GM12878 (cell line): Measurements from ENCODE around the gene UBL4A. TPM values are rescaled to one million over a fixed set of nuclear protein-coding genes. Genes with fewer than 3 reads are reported as not detected.

Experiments used
- ATAC-seq: fragments of 200-7000 bp; cut with Tn5 transposase; 3 replicates; pipeline ENCODE4 v1.9.1; 2020; ENCODE audit warnings: mild to moderate bottlenecking, moderate library complexity
- BruUV-seq: library from RNA; stranded (reverse); fragments of 400-500 nt; replicated peaks from 2 replicates; lab custom pipeline; 2021; lab: Mats Ljungman, UMichigan
- CTCF ChIA-PET: fragments of 300-600 bp; sonication (Branson Sonifier 250); formaldehyde crosslinking; extraction: SDS; loops from one replicate; lab custom pipeline; 2021; ENCODE audit warnings: inconsistent platforms; lab: Yijun Ruan, JAX
- POLR2A ChIA-PET: fragments of 350-600 bp; formaldehyde crosslinking; extraction: SDS; loops from one replicate; lab custom pipeline; 2021; ENCODE audit warnings: inconsistent platforms; lab: Charles Lee
- RAD21 ChIA-PET: fragments of 300-600 bp; sonication (Branson Sonifier 250); formaldehyde crosslinking; loops from one replicate; lab custom pipeline; 2023; ENCODE audit warnings: antibody characterized with exemption; ENCODE audit not compliant: unreplicated experiment; lab: Charles Lee
- SMC1A ChIA-PET: fragments of 300-600 bp; sonication (Branson Sonifier 250); formaldehyde crosslinking; loops from one replicate; lab custom pipeline; 2023; ENCODE audit not compliant: unreplicated experiment, uncharacterized antibody; lab: Charles Lee
- DNase-seq: peaks from one replicate; pipeline ENCODE4 v3.0.0-alpha.2; 2011; ENCODE audit warnings: low read depth, low spot score
- FAIRE-seq: peaks from 3 replicates; lab custom pipeline; 2011; peaks lifted over from hg19 to GRCh38; lab: Jason Lieb, UNC
- H2AFZ ChIP-seq: 2 replicates; pipeline ENCODE4 v1.6.0; 2011; ENCODE audit warnings: low read depth, low read length, control low read depth; ENCODE audit not compliant: control insufficient read depth
- H3K27ac ChIP-seq: 2 replicates; pipeline ENCODE4 v1.5.1; 2011; ENCODE audit warnings: control low read depth; ENCODE audit not compliant: control insufficient read depth, insufficient read depth
- H3K27me3 ChIP-seq, 2 experiments: replicated peaks in 1 of 2; 2 replicates each; pipeline versions ENCODE4 v1.6.0 to v1.6.1; 2011; ENCODE audit warnings: low read length in 1 of 2; ENCODE audit not compliant: control insufficient read depth in 2 of 2, insufficient read depth in 2 of 2
- H3K36me3 ChIP-seq, 2 experiments: 2 replicates each; pipeline ENCODE4 v1.5.1; 2011; ENCODE audit warnings: low read length in 1 of 2; ENCODE audit not compliant: control insufficient read depth in 2 of 2, insufficient read depth in 2 of 2
- H3K4me1 ChIP-seq: 2 replicates; pipeline ENCODE4 v1.6.1; 2011; ENCODE audit warnings: mild to moderate bottlenecking, low read length, moderate library complexity, mixed read lengths; ENCODE audit not compliant: control insufficient read depth, insufficient read depth
- H3K4me2 ChIP-seq: 2 replicates; pipeline ENCODE4 v1.6.0; 2011; ENCODE audit warnings: control low read depth; ENCODE audit not compliant: control insufficient read depth, insufficient read depth
- H3K4me3 ChIP-seq: fragments of 200-600 bp; sonication (generic); 2 replicates; pipeline ENCODE4 v1.5.1; 2016
- H3K79me2 ChIP-seq: 2 replicates; pipeline ENCODE4 v1.6.0; 2011; ENCODE audit warnings: low read length; ENCODE audit not compliant: control insufficient read depth, insufficient read depth
- H3K9ac ChIP-seq: 2 replicates; pipeline ENCODE4 v1.8.0; 2011; ENCODE audit warnings: low read length, control low read depth, mixed read lengths; ENCODE audit not compliant: control insufficient read depth, insufficient read depth
- H3K9me3 ChIP-seq: replicated peaks from 3 replicates; pipeline ENCODE4 v1.5.1; 2011; ENCODE audit warnings: mild to moderate bottlenecking, low read length; ENCODE audit not compliant: control insufficient read depth, insufficient read depth
- H4K20me1 ChIP-seq: 2 replicates; pipeline ENCODE4 v1.6.0; 2011; ENCODE audit not compliant: control insufficient read depth, insufficient read depth
- BCL3 ChIP-seq: IDR thresholded peaks from 2 replicates; pipeline ENCODE4 v1.6.1; 2011; ENCODE audit warnings: borderline replicate concordance, low read depth, mild to moderate bottlenecking, moderate library complexity, low read length; ENCODE audit not compliant: insufficient read depth, poor library complexity, severe bottlenecking
- CBX5 ChIP-seq: sonication (generic); IDR thresholded peaks from 2 replicates; pipeline ENCODE4 v1.6.1; 2016; ENCODE audit warnings: low read depth, moderate library complexity, mild to moderate bottlenecking, inconsistent platforms
- CREB1 ChIP-seq: IDR thresholded peaks from 2 replicates; pipeline ENCODE4 v1.6.1; 2012; ENCODE audit warnings: low read depth, mild to moderate bottlenecking, inconsistent platforms
- ETV6 ChIP-seq, 2 experiments: fragments of 450-650 bp in 1 of 2; IDR thresholded peaks in 1 of 2; conservative IDR thresholded peaks in 1 of 2; 2 replicates each; pipeline ENCODE4 v1.6.1; 2014; ENCODE audit warnings: antibody characterized with exemption in 1 of 2, borderline replicate concordance in 1 of 2, low read depth in 1 of 2, mild to moderate bottlenecking in 1 of 2, moderate library complexity in 1 of 2
- JUND ChIP-seq: IDR thresholded peaks from 2 replicates; pipeline ENCODE4 v1.6.1; 2012; ENCODE audit warnings: low read depth, mild to moderate bottlenecking, low read length, improper control_type of control experiment, moderate library complexity
- MYC ChIP-seq: IDR thresholded peaks from 2 replicates; pipeline ENCODE4 v1.6.1; 2011; ENCODE audit warnings: mild to moderate bottlenecking, low read length, moderate library complexity, inconsistent platforms; ENCODE audit not compliant: insufficient read depth, insufficient replicate concordance, insufficient read length, severe bottlenecking
- RUNX3 ChIP-seq: IDR thresholded peaks from 2 replicates; pipeline ENCODE4 v1.6.1; 2012; ENCODE audit warnings: low read length, inconsistent platforms
- YBX1 ChIP-seq: fragments of 450-650 bp; IDR thresholded peaks from 2 replicates; pipeline ENCODE4 v1.6.1; 2016; ENCODE audit warnings: antibody characterized with exemption
- ZNF384 ChIP-seq: IDR thresholded peaks from 2 replicates; pipeline ENCODE4 v1.6.1; 2012; ENCODE audit warnings: low read depth, mild to moderate bottlenecking, low read length, improper control_type of control experiment, borderline replicate concordance
- WGBS: methylation state at CpG from one replicate; pipeline ENCODE4 v1.1.6; 2016; ENCODE audit warnings: low lambda C conversion rate; ENCODE audit not compliant: insufficient replicate concordance, insufficient coverage; ENCODE audit errors: missing lambda C conversion rate; 5-methylcytosine and 5-hydroxymethylcytosine counted together
- in situ Hi-C: fragments of 300-500 bp; cut with MboI; formaldehyde crosslinking; loops from 9 replicates; pipeline ENCODE4 v1.14.3; 2018; ENCODE audit warnings: mixed read lengths
- intact Hi-C: fragments of 100-400 bp; cut with micrococcal nuclease; formaldehyde crosslinking; loops from one replicate; pipeline ENCODE4 v1.14.2; 2022; ENCODE audit not compliant: unreplicated experiment
- polyA plus RNA-seq, 11 experiments: library from polyadenylated mRNA; depleted of rRNA in 4 of 11; unstranded in 6 of 11; stranded (reverse) in 5 of 11; fragments of >200 nt; fragmentation: Nextera tagmentation in 4 of 11; fragmentation: Illumina TruSeq in 1 of 11; extraction: Ambion mirVana in 4 of 11; extraction: Trizol in 1 of 11; gene quantifications; 1 replicate in 1 of 11; 2 replicates in 10 of 11; pipeline versions ENCODE4 v1.2.1 to v1.2.3, GENCODE V29; 2011 to 2016; ENCODE audit warnings: inconsistent platforms in 2 of 11, missing spikeins in 2 of 11, low read depth in 1 of 11
- total RNA-seq, 4 experiments: library from RNA; depleted of rRNA in 3 of 4; stranded (reverse); fragments of >200 nt in 3 of 4; fragmentation: Illumina TruSeq in 1 of 4; extraction: Trizol in 1 of 4; gene quantifications; 2 replicates each; pipeline versions ENCODE4 v1.2.1 to v1.2.3, GENCODE V29; 2013 to 2021

UBL4A gene
- total and polyA plus RNA-seq, 10 of the 15 experiments (the other 5 are each of a cell fraction or from before 2014, with no cell fraction given) = 4.2 to 49.9 (median 34.0) TPM

GRCh38 chrX:154519389-154519788 lies 33.0 kb upstream of the UBL4A start:
- RAD21 ChIA-PET = interaction anchor here (0.7 kb wide), 1 partner anchor 140 kb away, joined by 3 read pairs; the partner anchor contains the start of gene EMD

GRCh38 chrX:154517101-154517781 lies 30.8 kb upstream of the UBL4A start:
- BruUV-seq = no TSS peak
- H3K27ac ChIP-seq = no peak overlapping the region
- RAD21 ChIA-PET = no interaction called here
- no peak overlapping the region for H3K9ac ChIP-seq
- no peaks in the 10 kb centered on the region for H3K36me3 ChIP-seq
- SMC1A ChIA-PET = interaction anchor here (1.0 to 1.5 kb wide), 3 partner anchors 10 to 27 kb away, joined by 3 to 7 read pairs (median 4); partner anchors contain the start of gene SLC10A3
- TF ChIP-seq CREB1 = no peak
- no peak for TF ChIP-seq ETV6 (conservative IDR thresholded peaks at IDR 0.05 in 1 of 2, IDR thresholded peaks at IDR 0.05 in 1 of 2; ENCODE audit: borderline replicate concordance in 1 of 2, low read depth in 1 of 2)
- TF ChIP-seq BCL3 = no peak
- no peak for TF ChIP-seq RUNX3
- TF ChIP-seq MYC = no peak
- TF ChIP-seq JUND = no peak
- 83% methylated on average over 25 of the region's 25 CpGs for WGBS
- no peak for ATAC-seq
- DNase-seq = no peak
- CTCF ChIA-PET = interaction anchor here (2.1 kb wide), 1 partner anchor 10 kb away, joined by 8 read pairs; no protein-coding TSS in a partner anchor
- no peak overlapping the region for H3K4me2 ChIP-seq
- intact Hi-C loops = loop anchor here (5.0 kb wide), 1 partner anchor 40 kb away; the partner anchor contains the start of gene LAGE3
- FAIRE-seq = no peak
- in situ Hi-C loops = no loop called here
- no peak overlapping the region for H2AFZ ChIP-seq
- H4K20me1 ChIP-seq = no peaks in the 10 kb centered on the region
- H3K79me2 ChIP-seq = no peaks in the 10 kb centered on the region; the same call in none of the 2 replicates
- POLR2A ChIA-PET = interaction anchor here (0.9 to 1.1 kb wide), 2 partner anchors 10 to 120 kb away, joined by 4 read pairs; no protein-coding TSS in a partner anchor
- no peaks in the 10 kb centered on the region for H3K4me1 ChIP-seq
- H3K4me3 ChIP-seq = no peak overlapping the region
- H3K9me3 ChIP-seq = no peaks in the 10 kb centered on the region; the same call in 2 of the 3 replicates
- H3K27me3 ChIP-seq = no peaks in the 10 kb centered on the region

More at GRCh38 chrX:154519389-154519788, 33.0 kb upstream of the UBL4A start:
- no peak overlapping the region for H3K4me3 ChIP-seq
- H3K27me3 ChIP-seq = no peaks in the 10 kb centered on the region
- CTCF ChIA-PET = no interaction called here
- TF ChIP-seq CBX5 (no peak), ZNF384 (no peak), YBX1 (no peak)
- TF ChIP-seq, all 136 proteins: peak for 0
- H3K9me3 ChIP-seq = no peaks in the 10 kb centered on the region; the same call in 2 of the 3 replicates
- H3K4me2 ChIP-seq = no peak overlapping the region
- no peaks in the 10 kb centered on the region for H3K36me3 ChIP-seq
- BruUV-seq = no TSS peak
- H3K4me1 ChIP-seq = no peaks in the 10 kb centered on the region
- POLR2A ChIA-PET = interaction anchor here (0.7 kb wide), 1 partner anchor 120 kb away, joined by 6 read pairs; no protein-coding TSS in a partner anchor
- FAIRE-seq = no peak
- ATAC-seq = no peak
- no peak overlapping the region for H3K9ac ChIP-seq
- no peaks in the 10 kb centered on the region; the same call in none of the 2 replicates for H3K79me2 ChIP-seq
- H4K20me1 ChIP-seq = no peaks in the 10 kb centered on the region
- no peak overlapping the region for H2AFZ ChIP-seq
- in situ Hi-C loops (no loop called here), intact Hi-C loops (loop anchor here (5.0 kb wide), 1 partner anchor 42 kb away; the partner anchor contains the start of gene LAGE3)
- SMC1A ChIA-PET = interaction anchor here (1.1 kb wide), 1 partner anchor 14 kb away, joined by 3 read pairs; no protein-coding TSS in a partner anchor
- WGBS = 78% methylated on average over 7 of the region's 8 CpGs
- DNase-seq = no peak
- no peak overlapping the region for H3K27ac ChIP-seq
